Parathyroid adenoma (tissue), 2 donors: ENCODE data around the gene C19orf73.
"Not testable (repeated sequence)": the region's sequence is repeated elsewhere in the genome, so short reads cannot be mapped to it uniquely, and the experiment has no call there.

ENCODE experiments used
- H2AFZ ChIP-seq: fragments of 300-600 bp; sonication (generic); one replicate; pipeline ENCODE4 v1.7.0; 2017; ENCODE audit warnings: antibody characterized with exemption, mild to moderate bottlenecking
- H3K27ac ChIP-seq: fragments of 300-600 bp; sonication (generic); one replicate; pipeline ENCODE4 v1.7.0; 2017
- H3K27me3 ChIP-seq: fragments of 300-600 bp; sonication (generic); one replicate; pipeline ENCODE4 v1.7.0; 2017; ENCODE audit warnings: low read length; ENCODE audit not compliant: control insufficient read depth, insufficient read depth
- H3K36me3 ChIP-seq: fragments of 300-600 bp; sonication (generic); one replicate; pipeline ENCODE4 v1.7.0; 2017; ENCODE audit warnings: low read length; ENCODE audit not compliant: control insufficient read depth, insufficient read depth
- H3K4me1 ChIP-seq: fragments of 300-600 bp; sonication (generic); one replicate; pipeline ENCODE4 v1.7.0; 2017; ENCODE audit warnings: control low read depth
- H3K4me2 ChIP-seq: fragments of 300-600 bp; sonication (generic); one replicate; pipeline ENCODE4 v1.7.0; 2017; ENCODE audit warnings: low read length
- H3K4me3 ChIP-seq: fragments of 300-600 bp; sonication (generic); one replicate; pipeline ENCODE4 v1.7.0; 2017; ENCODE audit warnings: low read depth, low read length
- H3K79me2 ChIP-seq: fragments of 300-600 bp; sonication (generic); one replicate; pipeline ENCODE4 v1.7.0; 2017; ENCODE audit warnings: control low read depth
- H3K9ac ChIP-seq: fragments of 300-600 bp; sonication (generic); one replicate; pipeline ENCODE4 v1.7.0; 2017; ENCODE audit warnings: mild to moderate bottlenecking
- H3K9me3 ChIP-seq: fragments of 300-600 bp; sonication (generic); one replicate; pipeline ENCODE4 v1.7.0; 2017; ENCODE audit warnings: low read length; ENCODE audit not compliant: control insufficient read depth
- CTCF ChIP-seq: fragments of 300-600 bp; sonication (generic); IDR thresholded peaks from one replicate; pipeline ENCODE4 v1.7.0; 2017; ENCODE audit warnings: antibody characterized with exemption, mild to moderate bottlenecking
- donor health status: primary hyperparathyroidism.

C19orf73 gene

GRCh38 chr19:49149652-49150105 is 30.7 kb upstream of the C19orf73 start:
- H3K4me3 ChIP-seq, result peak overlapping the region; percentile 79
- H3K9ac ChIP-seq, result peak overlapping the region; percentile 47
- no peak for TF ChIP-seq CTCF
- peak overlapping the region; percentile 78 for H3K4me2 ChIP-seq
- H3K79me2 ChIP-seq, result no peaks in the 10 kb centered on the region
- no peaks in the 10 kb centered on the region for H3K27me3 ChIP-seq
- H3K27ac ChIP-seq, result peak overlapping the region; percentile 86
- peak overlapping the region; percentile 85 for H2AFZ ChIP-seq
- no peaks in the 10 kb centered on the region for H3K36me3 ChIP-seq
- peaks cover 6% of the 10 kb centered on the region for H3K4me1 ChIP-seq
- no peaks in the 10 kb centered on the region for H3K9me3 ChIP-seq

- no peaks in the 10 kb centered on the region for H3K79me2 ChIP-seq
- peaks cover 6% of the 10 kb centered on the region for H3K4me1 ChIP-seq
- no peaks in the 10 kb centered on the region for H3K36me3 ChIP-seq
- H3K9ac ChIP-seq, result no peak overlapping the region
- no peaks in the 10 kb centered on the region for H3K9me3 ChIP-seq
- peak overlapping the region; percentile 78 for H3K4me2 ChIP-seq
- no peak for TF ChIP-seq CTCF
- H2AFZ ChIP-seq, result peak overlapping the region; percentile 85
- H3K27ac ChIP-seq, result peak overlapping the region; percentile 86
- peak overlapping the region; percentile 79 for H3K4me3 ChIP-seq
- no peaks in the 10 kb centered on the region for H3K27me3 ChIP-seq
These were observed 30.1 kb upstream of the C19orf73 start for GRCh38 chr19:49148784-49149651.

- no peaks in the 10 kb centered on the region for H3K79me2 ChIP-seq
- peak overlapping the region; percentile 79 for H3K4me3 ChIP-seq
- H3K9me3 ChIP-seq, result no peaks in the 10 kb centered on the region
- H3K4me1 ChIP-seq, result peaks cover 6% of the 10 kb centered on the region
- H3K9ac ChIP-seq, result no peak overlapping the region
- H3K27me3 ChIP-seq, result no peaks in the 10 kb centered on the region
- H3K4me2 ChIP-seq, result peak overlapping the region; percentile 78
- H3K36me3 ChIP-seq, result no peaks in the 10 kb centered on the region
- peak overlapping the region; percentile 72 for H2AFZ ChIP-seq
- no peak for TF ChIP-seq CTCF
- peak overlapping the region; percentile 86 for H3K27ac ChIP-seq
These were observed 29.2 kb upstream of the C19orf73 start for GRCh38 chr19:49148044-49148682.

GRCh38 chr19:49146408-49146770 is 27.4 kb upstream of the C19orf73 start:
- H2AFZ ChIP-seq, result peak overlapping the region; percentile 6
- not testable (repeated sequence) for H3K36me3 ChIP-seq, H3K9ac ChIP-seq, H3K79me2 ChIP-seq, H3K27me3 ChIP-seq, H3K27ac ChIP-seq, H3K4me1 ChIP-seq, H3K9me3 ChIP-seq, H3K4me3 ChIP-seq
- peak overlapping the region; percentile 33 for H3K4me2 ChIP-seq

GRCh38 chr19:49145573-49146407 is 26.8 kb upstream of the C19orf73 start:
- H3K4me1 ChIP-seq, result peaks cover 6% of the 10 kb centered on the region
- peak overlapping the region; percentile 10 for H2AFZ ChIP-seq
- peak; percentile 93 for TF ChIP-seq CTCF
- H3K9ac ChIP-seq, result no peak overlapping the region
- no peaks in the 10 kb centered on the region for H3K79me2 ChIP-seq
- H3K27ac ChIP-seq, result no peak overlapping the region
- H3K4me2 ChIP-seq, result peak overlapping the region; percentile 33
- H3K4me3 ChIP-seq, result no peak overlapping the region
- H3K36me3 ChIP-seq, result no peaks in the 10 kb centered on the region
- H3K9me3 ChIP-seq, result no peaks in the 10 kb centered on the region
- H3K27me3 ChIP-seq, result no peaks in the 10 kb centered on the region
